Adipocyte (in vitro differentiated cells): Measurements from ENCODE around the gene CDC73.

Experiments
- DNase-seq: peaks from one replicate; pipeline ENCODE4 v3.0.0-alpha.2; 2015; ENCODE audit warnings: low read depth
- H3K27me3 ChIP-seq: replicated peaks from 2 replicates; pipeline ENCODE4 v1.7.0; 2013; ENCODE audit warnings: mild to moderate bottlenecking, low read length, moderate library complexity; ENCODE audit not compliant: control insufficient read depth, insufficient read depth
- H3K36me3 ChIP-seq: 2 replicates; pipeline ENCODE4 v1.7.0; 2013; ENCODE audit warnings: low read length, mild to moderate bottlenecking, moderate library complexity; ENCODE audit not compliant: control insufficient read depth, insufficient read depth, severe bottlenecking
- H3K4me1 ChIP-seq: 2 replicates; pipeline ENCODE4 v1.7.0; 2013; ENCODE audit warnings: mild to moderate bottlenecking, low read length, moderate library complexity; ENCODE audit not compliant: control insufficient read depth, insufficient read depth
- H3K4me3 ChIP-seq: 2 replicates; pipeline ENCODE4 v1.7.0; 2013; ENCODE audit warnings: mild to moderate bottlenecking, low read length, moderate library complexity
- H3K9ac ChIP-seq: 2 replicates; pipeline ENCODE4 v1.7.0; 2013; ENCODE audit warnings: mild to moderate bottlenecking, low read length, moderate library complexity
- H3K9me3 ChIP-seq: 2 replicates; pipeline ENCODE4 v1.7.0; 2013; ENCODE audit warnings: mild to moderate bottlenecking, low read length, moderate library complexity; ENCODE audit not compliant: control insufficient read depth

Gene CDC73

DNA sequence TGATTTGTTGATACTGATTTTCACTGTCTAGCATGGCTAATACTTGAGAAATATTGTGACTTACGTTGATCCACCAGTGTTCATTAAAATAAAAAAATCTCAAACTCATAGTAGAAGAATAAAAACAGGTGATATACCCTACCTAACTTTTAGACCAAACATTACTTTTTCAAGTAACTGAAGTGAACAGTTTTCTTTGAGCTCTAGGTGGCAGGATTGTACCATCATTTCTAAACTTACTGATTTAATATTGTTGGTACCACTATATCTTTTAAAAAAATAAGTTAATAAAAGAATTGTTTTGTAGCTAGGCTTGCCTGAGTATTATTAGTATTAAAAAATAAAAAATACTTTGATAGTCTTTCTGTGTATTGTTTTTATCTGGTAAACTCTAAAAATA is 21.5 kb downstream of the CDC73 start:
- H3K4me3 ChIP-seq = no peak overlapping the region
- H3K36me3 ChIP-seq = peaks cover 83% of the 10 kb centered on the region
- H3K27me3 ChIP-seq = no peaks in the 10 kb centered on the region
- H3K9ac ChIP-seq = no peak overlapping the region
- peaks cover 4% of the 10 kb centered on the region for H3K4me1 ChIP-seq
- no peaks in the 10 kb centered on the region for H3K9me3 ChIP-seq
- peak; percentile 55 for DNase-seq

DNA sequence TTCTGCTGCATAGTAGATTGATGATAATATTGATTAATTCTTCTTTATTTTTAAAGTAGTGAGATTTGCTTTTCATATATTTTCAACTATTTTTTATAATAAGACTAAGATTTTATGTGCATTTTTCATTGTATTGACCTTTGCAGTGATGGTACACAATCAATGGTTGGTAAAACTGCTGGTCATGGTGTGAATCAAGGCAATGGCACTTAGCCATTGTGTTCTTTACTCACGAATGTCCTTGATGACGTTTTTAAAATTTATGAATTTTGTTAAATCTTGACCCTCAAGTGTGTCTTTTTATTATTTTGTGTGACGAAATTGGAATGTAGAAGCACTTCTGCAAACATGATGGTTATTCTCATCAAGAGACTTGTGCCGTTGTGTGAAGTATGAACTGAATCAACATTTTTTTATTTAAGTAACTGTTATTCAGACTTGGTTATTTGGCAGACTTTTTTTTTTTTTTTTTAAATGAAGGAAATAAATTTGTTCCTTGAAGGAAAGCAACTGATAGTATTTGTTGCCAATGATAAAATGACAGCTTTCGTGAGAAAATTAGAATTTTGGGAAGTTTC is 22.6 kb downstream of the CDC73 start:
- DNase-seq = no peak
- Histone ChIP-seq H3K9me3 (no peaks in the 10 kb centered on the region), H3K36me3 (peaks cover 81% of the 10 kb centered on the region), H3K27me3 (no peaks in the 10 kb centered on the region), H3K4me3 (no peak overlapping the region), H3K9ac (no peak overlapping the region), H3K4me1 (peaks cover 4% of the 10 kb centered on the region)

DNA sequence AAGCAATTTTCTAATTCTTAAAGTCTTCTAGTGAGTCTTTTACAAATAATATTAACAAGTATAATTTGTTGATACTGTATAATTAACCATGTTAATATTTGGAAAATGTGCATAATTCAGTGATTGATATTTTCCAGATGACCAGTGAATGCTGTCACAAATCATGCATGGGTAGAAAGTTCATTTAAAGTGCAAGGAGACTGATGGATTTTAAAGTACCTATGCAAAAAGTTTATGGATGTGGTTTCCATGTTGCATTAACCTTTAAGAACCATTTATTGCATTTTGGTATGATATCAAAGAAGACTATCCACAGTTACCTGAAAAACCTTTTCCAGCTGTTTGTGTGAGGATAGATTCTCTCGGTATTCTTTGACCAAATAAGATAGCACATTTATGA is 23.2 kb downstream of the CDC73 start:
- DNase-seq = no peak
- Histone ChIP-seq H3K9ac (no peak overlapping the region), H3K9me3 (no peaks in the 10 kb centered on the region), H3K27me3 (no peaks in the 10 kb centered on the region), H3K36me3 (peaks cover 81% of the 10 kb centered on the region), H3K4me1 (peaks cover 4% of the 10 kb centered on the region), H3K4me3 (no peak overlapping the region)

DNA sequence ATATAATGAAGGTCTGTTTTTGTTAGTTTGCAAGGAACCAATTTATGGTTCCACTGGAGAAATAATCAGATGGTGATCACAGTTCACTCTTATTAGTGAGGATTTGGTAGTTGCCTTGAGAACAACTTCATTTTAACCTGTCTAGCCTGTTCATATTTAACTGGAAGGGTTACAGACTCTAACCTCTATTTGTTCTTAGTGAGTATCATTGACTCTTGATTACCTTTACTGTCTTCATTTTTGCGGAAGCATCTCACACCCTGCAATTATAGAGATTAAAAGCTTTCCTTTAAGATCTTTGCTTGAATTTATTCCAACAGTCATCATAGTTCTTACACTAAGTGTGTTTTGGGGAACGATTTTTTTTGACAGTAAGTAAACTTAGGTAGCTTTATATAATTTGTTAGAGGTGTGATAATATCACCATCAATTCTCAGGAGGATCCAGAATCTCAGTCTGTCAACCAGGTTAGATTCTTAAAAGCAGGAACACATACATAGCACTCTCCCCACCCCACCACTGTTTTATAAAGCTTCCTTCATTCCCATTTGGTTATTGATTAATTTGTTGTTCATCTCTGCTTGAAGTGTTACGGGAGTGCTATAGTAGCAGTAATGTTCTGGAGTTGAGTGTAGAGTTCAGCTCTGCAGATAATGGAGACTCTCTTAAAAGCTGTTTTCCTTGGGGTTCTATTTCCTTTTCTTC is 34.4 kb downstream of the CDC73 start:
- no peaks in the 10 kb centered on the region for H3K27me3 ChIP-seq
- H3K36me3 ChIP-seq = peaks cover 66% of the 10 kb centered on the region
- no peak for DNase-seq
- no peak overlapping the region for H3K9ac ChIP-seq
- no peak overlapping the region for H3K4me3 ChIP-seq
- no peaks in the 10 kb centered on the region for H3K4me1 ChIP-seq
- no peaks in the 10 kb centered on the region for H3K9me3 ChIP-seq

DNA sequence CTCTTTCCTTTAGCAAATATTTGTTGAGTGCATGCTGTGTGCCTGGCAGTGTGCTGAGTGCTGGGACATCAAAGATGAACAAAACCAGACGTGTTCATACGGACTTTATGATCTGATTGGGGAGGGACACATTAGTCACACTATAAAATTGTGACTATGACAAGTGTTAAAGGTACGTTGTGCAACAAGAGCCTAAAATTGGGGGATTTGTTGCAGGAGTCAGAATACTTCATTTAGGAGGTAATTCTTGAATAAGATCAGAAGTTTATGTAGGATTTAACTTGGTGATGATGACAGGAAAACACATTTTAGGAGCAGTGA is 35.0 kb downstream of the CDC73 start:
- no peak overlapping the region for H3K9ac ChIP-seq
- H3K4me3 ChIP-seq = no peak overlapping the region
- H3K9me3 ChIP-seq = no peaks in the 10 kb centered on the region
- no peak for DNase-seq
- no peaks in the 10 kb centered on the region for H3K27me3 ChIP-seq
- H3K4me1 ChIP-seq = no peaks in the 10 kb centered on the region
- peaks cover 60% of the 10 kb centered on the region for H3K36me3 ChIP-seq

DNA sequence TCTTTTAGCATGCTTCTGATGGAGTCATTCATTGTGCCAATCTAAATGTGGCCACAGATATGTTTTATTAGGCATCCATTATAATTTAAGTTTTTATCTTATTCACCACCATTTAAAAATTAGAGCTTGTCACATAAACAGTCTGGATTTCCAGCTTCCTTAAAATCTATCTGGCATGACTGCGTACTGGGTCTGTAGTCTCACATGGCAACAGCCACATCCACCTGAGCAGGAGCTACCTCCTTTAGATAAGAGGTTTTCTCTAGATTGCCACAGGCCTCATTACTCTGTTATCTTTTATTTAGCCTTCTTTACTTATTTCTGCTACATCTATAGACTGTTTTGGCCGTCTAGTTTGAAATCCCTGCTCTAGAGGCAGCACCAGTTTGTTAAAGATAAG is 35.5 kb downstream of the CDC73 start:
- Histone ChIP-seq H3K9me3 (no peaks in the 10 kb centered on the region), H3K9ac (no peak overlapping the region), H3K36me3 (peaks cover 55% of the 10 kb centered on the region), H3K4me1 (no peaks in the 10 kb centered on the region), H3K4me3 (no peak overlapping the region), H3K27me3 (no peaks in the 10 kb centered on the region)
- DNase-seq = no peak

DNA sequence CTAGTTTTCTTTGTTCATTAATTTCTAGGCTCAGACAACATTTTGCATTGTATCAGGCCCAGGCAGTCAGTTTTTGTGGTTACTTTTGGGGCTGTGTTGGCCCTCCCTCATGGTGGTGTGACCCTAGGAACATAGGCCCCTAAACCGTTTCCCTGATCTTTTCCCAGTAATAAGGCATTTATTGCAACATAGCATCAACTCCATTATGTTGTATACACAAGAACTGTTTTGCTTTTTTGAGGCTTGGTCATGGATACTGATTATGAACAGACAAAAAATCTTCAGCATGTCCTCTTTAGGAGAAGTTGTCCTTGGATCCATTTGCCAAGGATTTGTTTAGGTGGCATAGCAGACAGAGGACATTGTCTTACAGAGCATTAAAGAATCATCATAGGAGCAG is 54.3 kb downstream of the CDC73 start:
- Histone ChIP-seq H3K4me1 (peaks cover 3% of the 10 kb centered on the region), H3K9me3 (no peaks in the 10 kb centered on the region), H3K36me3 (no peaks in the 10 kb centered on the region), H3K4me3 (no peak overlapping the region), H3K27me3 (no peaks in the 10 kb centered on the region), H3K9ac (no peak overlapping the region)
- peak; percentile 31 for DNase-seq

DNA sequence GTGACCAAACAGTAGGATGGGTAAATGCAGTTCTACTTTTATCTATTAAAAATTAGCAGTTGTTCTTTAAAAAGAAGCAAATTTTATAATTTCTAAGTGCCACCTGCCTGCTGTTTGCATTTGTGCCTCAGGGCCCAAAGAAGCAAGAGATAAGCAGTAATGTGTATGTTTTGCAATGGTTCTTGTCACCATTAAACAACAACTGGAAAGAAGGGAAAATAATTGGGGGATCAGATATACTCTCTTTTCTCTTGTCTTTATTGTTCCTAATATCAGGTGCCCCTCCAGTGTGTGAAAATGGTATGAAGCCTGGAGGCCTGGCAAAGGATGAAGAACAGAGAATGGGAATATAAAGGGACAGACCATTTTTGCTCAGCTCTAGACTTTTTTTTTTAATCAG is 55.0 kb downstream of the CDC73 start:
- Histone ChIP-seq H3K9ac (no peak overlapping the region), H3K4me3 (no peak overlapping the region), H3K27me3 (no peaks in the 10 kb centered on the region), H3K9me3 (no peaks in the 10 kb centered on the region), H3K4me1 (peaks cover 6% of the 10 kb centered on the region), H3K36me3 (no peaks in the 10 kb centered on the region)
- DNase-seq = no peak

DNA sequence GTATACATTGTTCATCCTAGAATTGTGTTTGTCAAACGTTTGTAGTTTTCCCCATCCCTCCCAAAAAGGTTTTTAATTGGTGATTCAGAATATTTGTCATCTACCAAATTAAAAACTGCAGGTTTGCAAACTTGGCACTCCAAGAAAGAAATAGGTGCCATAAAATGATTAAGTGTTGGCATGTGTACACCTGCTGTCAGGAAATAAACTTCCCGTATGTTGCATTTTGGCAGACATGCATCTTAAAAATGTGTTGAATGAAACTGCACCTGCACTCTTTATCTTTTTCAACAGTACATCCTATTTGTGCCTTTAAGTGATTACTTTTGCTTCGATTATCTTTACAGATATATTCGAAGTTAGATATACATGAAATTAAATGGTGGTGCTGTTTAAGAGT is 57.3 kb downstream of the CDC73 start:
- Histone ChIP-seq H3K27me3 (no peaks in the 10 kb centered on the region), H3K4me3 (no peak overlapping the region), H3K36me3 (no peaks in the 10 kb centered on the region), H3K9me3 (no peaks in the 10 kb centered on the region), H3K9ac (no peak overlapping the region), H3K4me1 (peaks cover 11% of the 10 kb centered on the region)
- DNase-seq = no peak

DNA sequence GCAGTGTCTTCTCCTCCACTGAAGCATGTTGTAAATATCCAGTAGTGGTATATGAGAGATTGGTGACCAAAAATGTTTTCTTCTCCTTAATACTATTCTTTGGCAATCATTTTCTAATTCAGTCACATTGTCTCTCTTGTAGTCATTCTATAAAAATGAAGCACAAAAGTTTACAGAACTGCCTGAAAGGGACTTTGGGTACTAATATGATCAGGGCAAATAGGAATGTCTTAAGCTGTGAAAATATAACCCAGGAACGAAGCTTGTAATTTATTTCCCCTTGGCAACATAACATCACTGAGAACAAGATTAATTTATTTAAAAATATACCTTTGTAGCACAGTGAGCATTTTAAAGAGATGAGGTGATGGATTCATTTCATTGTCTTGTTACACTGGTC is 59.7 kb downstream of the CDC73 start:
- H3K27me3 ChIP-seq = no peaks in the 10 kb centered on the region
- no peak overlapping the region for H3K4me3 ChIP-seq
- H3K36me3 ChIP-seq = no peaks in the 10 kb centered on the region
- DNase-seq = no peak
- peaks cover 26% of the 10 kb centered on the region for H3K4me1 ChIP-seq
- no peak overlapping the region for H3K9ac ChIP-seq
- no peaks in the 10 kb centered on the region for H3K9me3 ChIP-seq

DNA sequence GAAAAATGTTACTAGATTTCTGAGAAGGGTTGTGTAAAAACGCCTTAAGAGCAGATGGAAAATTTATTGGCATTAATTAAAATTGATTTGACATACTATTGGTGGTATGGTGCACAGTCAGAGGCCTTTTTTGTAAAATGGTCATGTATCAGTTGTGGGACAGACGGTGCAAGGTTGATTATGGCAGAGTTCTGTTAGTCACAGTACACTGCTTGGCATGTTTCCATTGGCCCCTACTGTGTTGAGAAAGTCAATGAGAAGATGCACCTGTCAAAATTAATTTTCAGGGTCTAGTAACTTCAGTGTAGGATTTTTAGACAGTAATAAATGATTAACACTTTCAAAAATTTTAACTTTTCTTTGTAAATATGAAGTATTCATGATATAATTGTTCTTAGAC is 60.2 kb downstream of the CDC73 start:
- Histone ChIP-seq H3K9ac (no peak overlapping the region), H3K27me3 (no peaks in the 10 kb centered on the region), H3K4me1 (peaks cover 30% of the 10 kb centered on the region), H3K9me3 (no peaks in the 10 kb centered on the region), H3K36me3 (no peaks in the 10 kb centered on the region), H3K4me3 (no peak overlapping the region)
- no peak for DNase-seq
